ENCODE results near the gene APOBEC3H. TPM values are rescaled to one million over a fixed set of nuclear protein-coding genes. Genes with fewer than 3 reads are reported as not detected.

Gene APOBEC3H
- total RNA-seq, 1 donor from 2014 or later = not detected

DNA sequence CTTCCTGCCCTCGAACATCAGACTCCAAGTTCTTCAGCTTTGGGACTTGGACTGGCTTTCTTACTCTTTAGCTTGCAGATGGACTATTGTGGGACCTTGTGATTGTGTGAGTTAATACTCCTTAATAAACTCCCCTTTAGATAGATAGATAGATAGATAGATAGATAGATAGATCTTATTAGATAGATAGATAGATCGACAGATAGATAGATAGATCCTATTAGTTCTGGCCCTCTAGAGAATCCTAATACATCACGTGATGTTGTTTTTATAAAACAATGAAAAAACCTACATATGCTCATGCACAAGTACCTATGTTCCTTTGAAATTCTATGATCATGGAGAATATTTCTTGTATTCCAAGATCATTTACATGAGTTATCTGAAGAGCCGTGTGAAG, 23.9 kb downstream of the APOBEC3H start:
- DNase-seq (ENCODE audit: low read depth) = no peak
- TF ChIP-seq, protein P1, sequence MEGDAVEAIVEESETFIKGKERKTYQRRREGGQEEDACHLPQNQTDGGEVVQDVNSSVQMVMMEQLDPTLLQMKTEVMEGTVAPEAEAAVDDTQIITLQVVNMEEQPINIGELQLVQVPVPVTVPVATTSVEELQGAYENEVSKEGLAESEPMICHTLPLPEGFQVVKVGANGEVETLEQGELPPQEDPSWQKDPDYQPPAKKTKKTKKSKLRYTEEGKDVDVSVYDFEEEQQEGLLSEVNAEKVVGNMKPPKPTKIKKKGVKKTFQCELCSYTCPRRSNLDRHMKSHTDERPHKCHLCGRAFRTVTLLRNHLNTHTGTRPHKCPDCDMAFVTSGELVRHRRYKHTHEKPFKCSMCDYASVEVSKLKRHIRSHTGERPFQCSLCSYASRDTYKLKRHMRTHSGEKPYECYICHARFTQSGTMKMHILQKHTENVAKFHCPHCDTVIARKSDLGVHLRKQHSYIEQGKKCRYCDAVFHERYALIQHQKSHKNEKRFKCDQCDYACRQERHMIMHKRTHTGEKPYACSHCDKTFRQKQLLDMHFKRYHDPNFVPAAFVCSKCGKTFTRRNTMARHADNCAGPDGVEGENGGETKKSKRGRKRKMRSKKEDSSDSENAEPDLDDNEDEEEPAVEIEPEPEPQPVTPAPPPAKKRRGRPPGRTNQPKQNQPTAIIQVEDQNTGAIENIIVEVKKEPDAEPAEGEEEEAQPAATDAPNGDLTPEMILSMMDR (conservative IDR thresholded peaks at IDR 0.05; ENCODE audit: low read depth, low read length) = no peak
- H3K4me3 ChIP-seq (ENCODE audit: low read depth, low read length) = no peak overlapping the region

DNA sequence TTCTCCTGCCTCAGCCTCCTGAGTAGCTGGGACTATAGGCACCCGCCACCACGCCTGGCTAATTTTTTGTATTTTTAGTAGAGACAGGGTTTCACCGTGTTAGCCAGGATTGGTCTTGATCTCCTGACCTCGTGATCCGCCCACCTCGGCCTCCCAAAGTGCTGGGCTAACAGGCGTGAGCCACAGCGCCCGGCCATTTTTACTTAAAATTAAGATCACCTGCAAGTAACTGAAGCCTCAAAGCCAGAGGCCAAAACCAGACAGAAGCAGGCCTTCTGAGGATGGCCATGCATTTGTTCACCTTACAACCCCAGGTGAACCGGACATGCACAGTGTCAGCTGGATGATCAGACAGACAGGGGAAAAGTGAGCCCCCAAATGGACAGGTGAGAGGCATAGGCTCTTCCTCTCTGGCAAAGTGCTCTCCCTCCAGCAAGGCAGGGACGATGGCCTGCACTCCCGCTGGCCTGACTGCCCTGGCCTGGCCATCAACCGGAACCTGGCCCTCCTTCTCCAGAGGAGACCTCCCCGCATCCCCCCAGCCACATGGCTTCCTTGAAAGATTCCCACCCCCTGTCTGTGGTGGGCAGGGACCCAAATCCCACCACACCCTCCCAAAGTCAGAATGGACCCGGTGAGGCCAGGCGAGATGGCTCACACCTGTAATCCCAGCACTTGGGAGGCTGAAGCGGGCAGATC, 25.9 kb downstream of the APOBEC3H start:
- H3K4me3 ChIP-seq (ENCODE audit: low read depth, low read length) = no peak overlapping the region
- TF ChIP-seq, protein P1 (conservative IDR thresholded peaks at IDR 0.05; ENCODE audit: low read depth, low read length) = no peak
- no peak for DNase-seq (ENCODE audit: low read depth)

DNA sequence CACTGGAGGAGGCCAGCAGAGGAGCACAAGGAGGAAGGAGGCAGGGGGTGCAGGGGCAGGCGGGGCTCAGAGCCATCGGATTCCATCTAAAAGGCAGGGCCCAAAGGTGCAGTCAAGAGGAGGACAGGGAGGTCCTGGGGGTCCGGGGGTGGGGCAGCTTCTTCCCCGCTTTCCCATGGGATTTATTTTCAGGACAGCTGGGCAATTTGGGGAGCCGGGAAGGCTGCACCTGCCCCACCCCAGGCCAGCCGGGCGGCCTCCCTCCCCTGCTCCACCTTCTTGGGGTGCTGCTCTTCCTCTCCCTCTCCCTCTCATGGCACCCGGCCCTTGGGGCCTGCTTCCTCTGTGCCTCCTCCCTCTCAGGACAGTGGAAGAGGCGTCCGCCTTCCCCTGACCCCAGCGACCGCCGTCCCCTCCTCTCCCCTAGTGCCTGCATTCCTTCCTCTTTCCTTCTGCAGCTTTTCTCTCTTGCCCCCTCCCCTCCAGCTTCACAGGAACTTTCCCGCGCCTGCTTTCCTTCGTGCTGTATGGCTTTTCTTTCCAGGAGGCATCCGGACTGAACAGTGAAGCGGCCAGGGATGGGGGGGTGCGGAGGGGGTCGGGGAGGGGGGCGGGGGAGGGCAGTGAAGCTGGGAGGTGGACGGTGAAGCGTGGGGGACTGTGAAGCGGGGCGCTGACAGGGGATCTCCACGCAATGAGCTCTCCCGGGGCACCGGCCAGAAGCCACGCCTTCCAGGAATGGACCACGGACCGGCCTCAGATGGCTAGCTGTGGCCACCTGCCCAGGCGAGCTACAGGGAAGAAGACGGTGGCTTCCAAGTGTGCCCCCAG, 26.9 kb downstream of the APOBEC3H start:
- TF ChIP-seq, protein P1 (conservative IDR thresholded peaks at IDR 0.05; ENCODE audit: low read depth, low read length) = no peak
- H3K4me3 ChIP-seq (ENCODE audit: low read depth, low read length) = no peak overlapping the region
- DNase-seq (ENCODE audit: low read depth) = no peak

DNA sequence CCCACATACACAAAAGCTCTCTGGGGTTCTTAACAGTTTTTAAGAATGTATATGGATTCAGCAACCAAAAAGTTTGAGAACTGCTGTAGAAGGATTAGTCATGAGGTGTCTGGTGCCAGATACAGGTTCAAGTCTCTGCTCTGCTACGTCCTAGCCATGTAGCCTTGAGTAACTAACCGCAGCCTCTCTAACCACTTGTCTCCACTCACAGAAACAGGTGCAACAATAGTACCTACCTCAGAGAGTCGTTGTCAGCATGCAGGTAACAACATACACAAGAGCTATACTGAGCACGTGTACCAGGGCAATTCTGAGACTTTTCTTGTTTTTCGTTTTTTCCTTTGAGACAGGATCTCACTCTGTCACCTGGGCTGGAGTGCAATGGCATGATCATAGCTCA, 28.6 kb downstream of the APOBEC3H start:
- DNase-seq (ENCODE audit: low read depth) = no peak
- H3K4me3 ChIP-seq (ENCODE audit: low read depth, low read length) = no peak overlapping the region
- TF ChIP-seq, protein P1 (conservative IDR thresholded peaks at IDR 0.05; ENCODE audit: low read depth, low read length) = no peak

DNA sequence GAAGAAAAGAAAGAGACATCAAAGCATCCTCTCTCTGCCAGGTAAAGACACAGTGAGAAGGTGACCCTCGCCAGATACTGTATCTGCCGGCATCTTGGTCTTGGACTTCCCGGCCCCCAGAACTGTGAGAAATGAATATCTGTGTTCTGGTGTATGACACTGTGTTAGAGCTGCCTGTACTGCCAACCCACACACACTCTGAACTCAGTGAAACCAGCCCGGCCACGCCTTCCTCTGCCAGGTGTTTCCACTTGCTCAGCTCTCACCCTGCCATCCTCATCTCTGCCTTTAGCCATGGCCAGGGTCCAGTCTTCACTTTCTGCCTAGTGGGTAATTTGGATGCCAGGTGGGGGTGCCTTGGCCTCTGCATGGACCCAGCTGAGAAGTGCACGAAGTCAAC, 31.5 kb downstream of the APOBEC3H start:
- H3K4me3 ChIP-seq (ENCODE audit: low read depth, low read length) = no peak overlapping the region
- no peak for DNase-seq (ENCODE audit: low read depth)
- TF ChIP-seq, protein P1 (conservative IDR thresholded peaks at IDR 0.05; ENCODE audit: low read depth, low read length) = no peak

DNA sequence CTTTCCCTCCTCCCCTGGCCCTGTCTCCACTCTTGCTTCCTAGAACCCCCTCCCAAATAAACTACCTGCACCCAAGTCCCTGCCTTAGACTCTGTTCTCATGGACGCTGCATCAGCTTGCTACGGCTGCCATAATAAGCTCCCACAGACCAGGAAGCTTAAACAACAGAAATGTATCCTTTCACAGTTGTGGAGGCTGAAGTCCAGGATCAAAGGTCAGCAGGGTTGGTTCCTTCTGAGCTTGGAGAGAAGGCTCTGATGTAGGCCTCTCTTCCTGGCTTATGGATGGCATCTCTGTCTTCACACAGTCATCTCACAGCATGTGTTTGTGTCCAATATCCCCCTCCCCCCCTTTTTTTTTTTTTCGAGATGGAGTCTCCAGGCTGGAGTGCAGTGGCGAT, 32.0 kb downstream of the APOBEC3H start:
- TF ChIP-seq, protein P1 (conservative IDR thresholded peaks at IDR 0.05; ENCODE audit: low read depth, low read length) = no peak
- no peak for DNase-seq (ENCODE audit: low read depth)
- no peak overlapping the region for H3K4me3 ChIP-seq (ENCODE audit: low read depth, low read length)
